ENCODE data around the gene ZFP69. TPM values are rescaled to one million over a fixed set of nuclear protein-coding genes. Genes with fewer than 3 reads are reported as not detected.

ZFP69 gene
- 2.6 TPM for total RNA-seq
- long read RNA-seq, partial matches to known transcripts = 1 of 8 reads
- long read RNA-seq, other reads (novel, unspliced or antisense) = 6 of 8 reads

- peak; percentile 84 for DNase-seq (ENCODE audit: low spot score)
- intact Hi-C loops (cut with DNase I) = loop anchor here (2.0 kb wide), 1 partner anchor 26 kb away; the partner anchor contains the start of gene ZFP69B
Measured at GRCh38 chr1:40476924-40477677, at the start of gene ZFP69. Gene ZFP69 (plus strand): TSS chr1:40477290. CDS start chr1:40479362, 2,072 bp downstream.

GRCh38 chr1:40431385-40431784, 45.7 kb upstream of the ZFP69 start:
- no peak for DNase-seq (ENCODE audit: low spot score)
- intact Hi-C loops (cut with DNase I) = no loop called here

GRCh38 chr1:40432644-40433390, 44.3 kb upstream of the ZFP69 start:
- DNase-seq (ENCODE audit: low spot score) = no peak
- intact Hi-C loops (cut with DNase I) = no loop called here

- DNase-seq (ENCODE audit: low spot score) = no peak
- intact Hi-C loops (cut with DNase I) = no loop called here
Measured at GRCh38 chr1:40435471-40435870, 41.6 kb upstream of the ZFP69 start.

GRCh38 chr1:40435876-40436275, 41.2 kb upstream of the ZFP69 start:
- DNase-seq (ENCODE audit: low spot score) = no peak
- intact Hi-C loops (cut with DNase I) = no loop called here

- intact Hi-C loops (cut with DNase I) = no loop called here
- no peak for DNase-seq (ENCODE audit: low spot score)
Measured at GRCh38 chr1:40438391-40439015, 38.6 kb upstream of the ZFP69 start.

- no peak for DNase-seq (ENCODE audit: low spot score)
- intact Hi-C loops (cut with DNase I) = no loop called here
Measured at GRCh38 chr1:40439247-40439646, 37.8 kb upstream of the ZFP69 start.

GRCh38 chr1:40449684-40450494, 27.2 kb upstream of the ZFP69 start, which contains the start of gene ZFP69B:
Gene ZFP69B (plus strand): TSS chr1:40450476. CDS start chr1:40450962, 486 bp downstream.
- peak; percentile 96 for DNase-seq (ENCODE audit: low spot score)
- intact Hi-C loops (cut with DNase I) = loop anchor here (2.0 to 5.0 kb wide), 2 partner anchors 27 to 57 kb away; partner anchors contain the start of genes EXO5 and ZFP69

- intact Hi-C loops (cut with DNase I) = loop anchor here (2.0 to 5.0 kb wide), 2 partner anchors 26 to 57 kb away; partner anchors contain the start of genes EXO5 and ZFP69
- DNase-seq (ENCODE audit: low spot score) = peak; percentile 77
Measured at GRCh38 chr1:40450495-40451237, 26.4 kb upstream of the ZFP69 start.

- DNase-seq (ENCODE audit: low spot score) = no peak
- intact Hi-C loops (cut with DNase I) = loop anchor here (2.0 to 5.0 kb wide), 2 partner anchors 26 to 56 kb away; partner anchors contain the start of genes EXO5 and ZFP69
Measured at GRCh38 chr1:40451238-40451585, 25.9 kb upstream of the ZFP69 start.

GRCh38 chr1:40454873-40455272, 22.2 kb upstream of the ZFP69 start:
- intact Hi-C loops (cut with DNase I) = loop anchor here (5.0 kb wide), 1 partner anchor 52 kb away; the partner anchor contains the start of gene EXO5
- DNase-seq (ENCODE audit: low spot score) = no peak

GRCh38 chr1:40462956-40463590, 14.0 kb upstream of the ZFP69 start:
- intact Hi-C loops (cut with DNase I) = no loop called here
- DNase-seq (ENCODE audit: low spot score) = no peak

- intact Hi-C loops (cut with DNase I) = no loop called here
- no peak for DNase-seq (ENCODE audit: low spot score)
Measured at GRCh38 chr1:40469327-40469726, 7.8 kb upstream of the ZFP69 start.

GRCh38 chr1:40475268-40475667, 1.8 kb upstream of the ZFP69 start:
- DNase-seq (ENCODE audit: low spot score) = no peak
- intact Hi-C loops (cut with DNase I) = no loop called here

GRCh38 chr1:40477678-40478053, 576 bp downstream of the ZFP69 start:
- intact Hi-C loops (cut with DNase I) = loop anchor here (2.0 kb wide), 1 partner anchor 27 kb away; the partner anchor contains the start of gene ZFP69B
- DNase-seq (ENCODE audit: low spot score) = no peak

GRCh38 chr1:40478276-40478675, 1.2 kb downstream of the ZFP69 start:
- intact Hi-C loops (cut with DNase I) = no loop called here
- DNase-seq (ENCODE audit: low spot score) = no peak

- intact Hi-C loops (cut with DNase I) = no loop called here
- no peak for DNase-seq (ENCODE audit: low spot score)
Measured at GRCh38 chr1:40479156-40479555, 2.1 kb downstream of the ZFP69 start.

GRCh38 chr1:40495315-40495903, 18.3 kb downstream of the ZFP69 start:
- intact Hi-C loops (cut with DNase I) = no loop called here
- no peak for DNase-seq (ENCODE audit: low spot score)

Data from cardiac septum (tissue), 1 donor.